OCI-M2 (cell line): ENCODE results near the gene TMEM94.
"Not testable (repeated sequence)": the region's sequence is repeated elsewhere in the genome, so short reads cannot be mapped to it uniquely, and the experiment has no call there.

Experiments
- DNase-seq: peaks from one replicate; lab custom pipeline; 2025; ENCODE audit not compliant: unreplicated experiment; lab: John Stamatoyannopoulos, UW

TMEM94 gene

DNA sequence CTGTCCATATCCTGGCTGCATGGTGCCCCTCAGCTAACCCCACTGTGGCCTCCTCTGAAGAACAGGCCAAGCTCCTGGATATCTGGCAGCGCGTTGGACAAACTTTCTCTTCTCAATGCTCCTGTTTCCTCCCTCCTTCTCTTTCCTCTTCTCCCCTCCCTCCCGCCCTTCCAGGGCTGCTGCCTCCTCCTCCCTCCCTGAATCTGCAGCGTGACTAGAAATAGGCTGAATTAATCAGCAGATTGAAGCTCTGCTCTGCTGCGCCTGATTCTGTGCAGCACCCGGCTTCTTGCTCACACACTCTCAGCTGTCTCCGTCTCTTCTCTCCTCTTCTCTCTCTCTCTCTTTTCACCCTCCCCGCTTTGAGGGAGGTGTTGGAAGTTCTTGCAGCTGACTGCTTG lies 19.8 kb downstream of the TMEM94 start:
- DNase-seq: no peak

DNA sequence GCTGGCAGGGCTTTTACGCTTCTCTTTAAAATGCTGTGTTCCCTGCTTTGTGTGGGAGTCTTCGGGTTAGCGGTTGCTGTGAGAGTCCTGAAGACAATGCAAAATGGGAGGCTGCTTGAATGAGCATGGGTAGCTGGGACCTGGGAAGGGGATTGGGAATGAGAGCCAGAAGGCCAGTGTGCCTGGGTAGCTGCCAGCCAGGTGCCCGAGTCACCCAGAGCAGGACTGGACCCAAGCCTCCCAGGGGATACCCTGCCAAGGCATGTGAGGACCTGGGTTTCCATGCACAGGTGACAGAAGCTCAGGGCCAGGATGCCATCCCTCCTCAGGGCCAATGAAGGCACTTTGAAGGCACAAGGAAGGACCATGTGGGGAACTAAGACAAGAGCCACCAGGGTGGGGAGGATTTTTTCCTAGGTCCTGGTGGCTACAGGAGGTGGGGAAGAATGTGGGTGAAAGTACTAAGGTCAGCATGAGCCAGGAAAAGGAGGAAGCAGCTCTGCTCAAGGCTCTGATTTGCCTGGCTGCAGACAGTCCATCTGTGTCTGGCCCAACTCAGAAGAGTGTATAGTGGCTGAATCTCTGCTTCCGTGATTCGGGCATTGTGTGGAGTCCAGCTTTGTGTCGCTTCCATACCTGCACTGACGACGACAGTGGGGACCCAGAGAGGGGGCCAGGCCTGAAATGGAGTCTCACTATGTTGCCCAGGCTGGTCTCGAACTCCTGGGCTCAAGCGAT lies 20.5 kb downstream of the TMEM94 start:
- no peak for DNase-seq

DNA sequence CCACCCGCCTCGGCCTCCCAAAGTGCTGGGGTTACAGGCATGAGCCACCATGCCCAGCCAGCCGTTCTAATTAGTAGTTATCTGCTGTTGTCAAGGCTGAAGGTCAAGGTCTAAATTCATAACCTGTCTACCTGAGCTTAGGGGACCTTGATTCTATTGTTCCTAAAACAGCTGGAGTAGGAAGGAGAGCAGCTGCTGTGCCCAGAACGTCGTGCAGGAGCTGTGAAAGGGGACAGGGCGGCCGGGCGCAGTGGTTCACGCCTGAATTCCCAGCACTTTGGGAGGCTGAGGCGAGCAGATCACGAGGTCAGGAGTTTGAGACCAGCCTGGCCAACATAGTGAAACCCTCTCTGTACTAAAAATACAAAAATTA lies 21.0 kb downstream of the TMEM94 start:
- not testable (repeated sequence) for DNase-seq

DNA sequence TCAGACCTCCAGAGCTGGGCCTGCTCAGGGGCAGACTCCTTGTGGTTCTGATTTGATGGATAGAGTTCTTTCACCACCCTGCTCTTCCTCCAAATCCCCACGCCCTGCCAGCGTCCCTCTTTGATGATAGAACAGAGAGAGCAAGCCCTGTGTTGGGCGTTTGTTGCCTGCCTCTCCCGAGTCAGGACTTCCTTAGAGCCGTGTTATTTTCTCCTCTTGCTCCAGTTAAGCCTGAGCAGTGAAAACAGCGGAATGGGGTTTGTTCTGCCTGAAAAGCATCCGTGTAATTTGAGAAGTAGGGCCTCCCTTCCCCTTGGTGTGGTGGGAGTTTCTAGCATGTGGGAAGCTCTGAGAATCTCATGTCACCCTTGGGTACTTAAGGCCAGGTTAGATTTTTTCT lies 22.1 kb downstream of the TMEM94 start:
- no peak for DNase-seq

DNA sequence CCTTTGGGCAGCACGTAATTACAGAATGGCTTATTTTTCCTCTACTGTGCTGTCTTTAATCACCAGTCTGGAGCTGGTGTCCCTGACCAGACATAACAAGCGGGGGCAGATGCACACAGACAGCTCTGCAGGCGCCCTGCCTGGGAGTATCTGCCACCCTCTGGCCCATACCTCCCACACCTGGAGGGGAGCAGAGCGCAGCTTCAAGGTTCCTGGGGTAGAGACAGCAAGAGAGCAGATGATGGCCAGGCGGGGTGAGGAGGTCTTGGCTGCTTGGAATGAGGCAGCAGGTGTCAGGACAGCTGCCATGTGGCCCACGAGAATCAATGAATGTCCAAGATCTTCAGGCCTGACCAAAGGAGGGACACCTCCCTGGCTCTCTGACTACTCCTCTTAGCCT lies 23.8 kb downstream of the TMEM94 start:
- no peak for DNase-seq

DNA sequence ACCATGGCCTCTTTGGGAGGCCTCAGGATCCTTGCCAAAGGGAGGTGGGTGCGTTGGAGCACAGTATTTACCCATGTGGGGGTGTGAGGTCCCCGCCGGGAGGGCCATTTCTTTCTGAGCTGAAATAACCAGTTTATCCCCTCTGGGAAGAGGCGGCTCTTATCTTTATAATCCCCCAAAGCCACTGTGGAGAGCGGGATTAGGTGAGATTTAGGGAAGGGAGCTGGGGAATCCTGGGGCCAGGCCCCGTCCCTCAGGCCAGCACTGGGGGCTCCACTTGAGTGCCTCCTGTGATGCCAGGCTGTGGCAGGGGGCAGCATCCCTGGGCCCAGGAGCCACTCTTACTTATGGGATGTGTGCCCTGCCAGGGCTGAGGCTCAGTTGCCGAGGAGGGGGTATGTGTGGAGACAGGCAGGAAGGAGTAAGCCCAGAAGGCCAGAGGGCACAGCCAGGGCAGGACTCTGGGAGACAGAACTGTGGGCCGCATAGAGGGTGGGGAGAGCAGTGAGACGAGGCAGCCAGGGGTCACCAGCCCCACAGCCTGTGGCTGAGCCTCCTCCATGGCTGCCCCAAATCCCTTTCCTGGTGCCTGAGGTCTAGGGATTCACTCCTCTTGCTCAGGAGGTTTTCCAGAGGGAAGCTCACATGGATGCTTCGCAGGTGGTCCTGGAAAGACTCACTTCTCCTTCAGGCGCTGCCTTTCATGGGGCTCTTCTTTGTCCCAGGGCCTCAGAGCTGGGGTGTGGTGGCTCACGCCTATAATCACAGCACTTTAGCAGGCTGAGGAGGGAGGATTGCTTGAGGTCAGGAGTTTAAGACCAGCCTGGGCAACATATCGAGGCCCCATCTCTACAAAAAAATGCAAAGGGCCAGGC lies 25.0 kb downstream of the TMEM94 start:
- no peak for DNase-seq

DNA sequence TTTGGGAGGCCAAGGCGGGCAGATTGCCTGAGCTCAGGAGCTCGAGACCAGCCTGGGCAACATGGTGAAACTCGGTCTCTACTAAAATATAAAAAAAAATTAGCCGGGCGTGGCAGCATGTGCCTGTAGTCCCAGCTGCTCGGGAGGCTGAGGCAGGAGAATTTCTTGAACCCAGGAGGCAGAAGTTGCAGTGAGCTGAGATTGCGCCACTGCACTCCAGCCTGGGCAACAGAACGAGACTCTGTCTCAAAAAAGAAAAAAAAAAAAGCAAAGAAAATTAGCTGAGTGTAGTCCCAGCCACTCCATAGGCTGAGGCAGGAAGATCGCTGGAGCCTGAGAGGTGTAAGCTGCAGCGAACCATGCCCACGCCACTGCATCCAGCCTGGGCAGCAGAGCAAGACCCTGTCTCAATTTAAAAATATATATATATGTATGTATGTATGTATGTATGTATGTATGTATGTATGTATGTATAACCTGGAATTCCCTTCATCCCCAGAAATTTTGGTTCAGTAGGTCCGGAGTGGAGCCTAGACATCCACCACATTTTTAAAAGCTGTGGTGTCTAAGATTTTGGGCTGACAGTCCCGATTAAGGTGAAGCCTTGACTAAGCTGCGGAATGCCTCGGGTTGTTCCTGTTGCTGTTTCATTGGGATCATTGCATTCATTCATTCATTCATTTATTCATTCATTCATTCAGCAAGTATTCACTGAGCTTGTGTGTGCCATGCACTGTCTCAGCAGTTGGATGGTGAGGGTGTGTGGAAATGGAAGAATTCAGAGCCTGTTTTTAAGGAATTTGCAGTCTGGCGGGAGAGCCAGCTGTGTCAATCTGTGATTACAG lies 25.9 kb downstream of the TMEM94 start:
- no peak for DNase-seq

DNA sequence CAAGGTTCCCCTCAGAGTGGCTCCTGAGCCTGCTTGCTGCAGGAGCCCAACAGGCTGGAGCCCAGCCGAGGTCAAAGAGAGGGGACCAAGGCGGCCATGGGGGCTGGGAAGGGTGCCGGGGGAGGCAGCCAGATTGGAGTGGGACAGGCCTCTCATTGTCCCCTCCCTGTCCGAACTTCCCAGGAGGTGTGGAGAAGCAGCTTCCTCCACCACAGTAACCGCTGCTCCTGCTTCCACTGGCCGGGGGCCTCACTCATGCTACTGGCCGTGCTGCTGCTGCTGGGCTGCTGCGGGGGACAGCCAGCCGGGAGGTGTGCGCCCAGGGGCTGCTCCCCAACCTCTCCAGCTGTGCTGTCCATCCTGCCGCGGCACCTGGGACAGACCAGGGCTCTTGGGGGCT lies 29.3 kb downstream of the TMEM94 start:
- no peak for DNase-seq

DNA sequence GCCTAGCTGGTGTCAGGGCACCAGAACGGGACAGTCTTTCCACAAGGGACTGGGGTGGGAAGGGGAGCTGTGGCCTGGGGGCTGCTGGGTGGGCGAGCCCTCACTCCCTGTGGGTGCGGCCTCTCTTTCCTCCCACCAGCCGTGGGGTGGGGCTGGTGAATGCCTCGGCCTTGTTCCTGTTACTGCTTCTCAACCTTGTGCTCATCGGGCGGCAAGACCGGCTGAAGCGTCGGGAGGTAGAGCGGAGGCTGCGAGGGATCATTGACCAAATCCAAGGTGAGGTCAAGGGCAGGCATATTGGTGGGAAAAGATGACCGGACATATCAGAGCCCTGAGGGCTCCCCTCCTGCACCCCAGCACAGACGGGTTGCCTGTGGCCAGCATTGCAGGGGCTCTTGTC lies 29.7 kb downstream of the TMEM94 start:
- DNase-seq: no peak

DNA sequence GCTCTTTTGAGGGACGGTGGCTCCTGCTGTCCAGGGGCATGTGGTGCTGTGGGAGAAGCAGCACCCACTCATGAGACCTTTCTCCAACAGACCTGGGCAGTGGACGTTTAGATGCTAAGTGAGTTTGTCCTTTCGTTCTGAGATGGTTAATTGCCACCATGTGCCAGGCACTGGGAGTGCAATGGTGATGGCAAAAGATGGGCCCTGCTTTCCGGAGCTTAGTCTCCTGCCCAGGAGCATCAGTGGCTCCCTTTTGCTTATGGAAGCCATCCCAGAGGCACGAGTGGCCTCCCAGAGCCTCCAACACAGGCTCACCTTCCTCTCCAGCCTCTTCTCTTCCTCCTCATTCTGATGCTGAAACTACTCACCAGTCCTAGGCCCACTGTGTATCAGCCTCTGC lies 30.5 kb downstream of the TMEM94 start:
- no peak for DNase-seq

DNA sequence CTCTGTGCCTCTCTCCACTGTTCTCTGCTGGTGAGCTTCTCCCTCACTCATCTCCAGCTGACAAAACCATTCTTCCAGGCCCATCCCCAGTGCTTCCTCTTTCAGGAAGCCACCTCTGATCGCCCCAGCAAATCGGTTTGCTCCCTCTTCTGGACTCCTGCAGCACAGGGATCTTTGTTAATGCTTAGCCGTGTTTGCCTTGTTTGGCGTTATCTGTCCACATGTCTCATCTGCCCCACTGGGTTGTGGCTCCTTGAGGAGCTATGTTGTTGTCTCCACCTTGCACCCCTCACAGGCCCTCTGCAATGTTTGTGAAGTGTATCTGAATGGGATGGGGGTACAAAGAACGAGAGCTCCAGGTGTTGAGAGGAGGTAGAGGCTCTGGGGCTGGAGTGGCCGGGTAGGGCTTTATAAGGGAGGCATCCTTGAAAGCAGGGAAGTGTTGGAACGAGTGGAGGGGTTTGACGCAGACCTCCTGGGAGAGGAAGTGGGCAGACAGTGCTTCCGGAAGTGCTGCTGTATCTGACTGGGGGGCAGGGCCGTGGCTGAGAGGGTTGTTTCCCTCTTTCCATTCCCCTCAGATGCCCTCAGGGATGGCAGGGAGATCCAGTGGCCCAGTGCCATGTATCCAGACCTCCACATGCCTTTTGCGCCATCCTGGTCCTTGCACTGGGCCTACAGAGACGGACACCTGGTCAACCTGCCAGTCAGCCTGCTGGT lies 31.1 kb downstream of the TMEM94 start:
- no peak for DNase-seq

DNA sequence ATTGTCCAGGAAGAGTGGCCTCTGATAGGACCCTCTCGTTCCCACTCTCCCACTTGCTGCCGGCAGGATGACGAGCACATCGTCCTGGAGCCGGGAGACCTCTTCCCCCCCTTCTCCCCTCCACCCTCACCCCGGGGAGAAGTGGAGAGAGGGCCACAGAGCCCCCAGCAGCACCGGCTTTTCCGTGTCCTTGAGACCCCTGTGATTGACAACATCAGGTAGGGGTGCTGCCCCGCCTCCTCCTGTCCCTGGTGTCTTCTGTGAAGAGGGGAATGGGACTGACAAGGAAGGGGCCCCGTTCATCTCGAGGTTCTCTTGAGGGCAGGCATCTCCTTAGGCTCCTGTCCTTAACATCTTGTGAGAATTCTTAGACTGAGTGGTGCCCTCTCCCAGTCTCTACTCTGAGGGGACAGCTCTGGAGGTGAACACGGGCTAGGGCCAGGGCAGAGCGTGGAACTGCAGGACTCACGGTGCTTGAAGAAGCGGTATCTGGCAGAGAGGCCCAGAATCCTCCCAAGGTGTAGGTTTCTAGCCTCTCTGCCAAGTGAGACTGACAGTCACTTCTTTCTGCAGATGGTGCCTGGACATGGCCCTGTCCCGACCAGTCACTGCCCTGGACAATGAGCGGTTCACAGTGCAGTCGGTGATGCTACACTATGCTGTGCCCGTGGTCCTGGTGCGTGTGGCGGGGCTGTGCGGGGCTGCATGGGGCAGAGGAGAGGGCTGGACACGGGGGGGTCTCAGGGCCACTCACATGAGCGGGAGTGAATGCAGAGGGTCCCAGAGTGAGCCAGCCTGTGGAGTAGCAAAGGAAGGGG lies 32.5 kb downstream of the TMEM94 start:
- DNase-seq: no peak

DNA sequence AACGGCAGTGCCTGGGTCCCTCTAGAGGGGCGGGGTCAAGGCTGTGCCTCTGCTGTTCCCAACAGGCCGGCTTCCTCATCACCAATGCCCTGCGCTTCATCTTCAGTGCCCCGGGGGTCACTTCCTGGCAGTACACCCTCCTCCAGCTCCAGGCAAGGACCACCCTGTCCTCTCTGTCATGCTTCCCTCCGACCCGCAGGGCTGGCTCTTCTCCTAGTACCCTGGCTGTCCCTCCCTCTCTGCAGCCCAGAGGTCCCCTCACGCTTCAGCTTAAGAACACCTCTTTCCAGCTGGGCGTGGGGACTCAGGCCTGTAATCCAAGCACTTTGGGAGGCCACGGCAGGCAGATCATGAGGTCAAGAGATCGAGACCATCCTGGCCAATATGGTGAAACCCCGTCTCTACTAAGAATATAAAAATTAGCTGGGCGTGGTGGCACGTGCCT lies 33.1 kb downstream of the TMEM94 start:
- no peak for DNase-seq

DNA sequence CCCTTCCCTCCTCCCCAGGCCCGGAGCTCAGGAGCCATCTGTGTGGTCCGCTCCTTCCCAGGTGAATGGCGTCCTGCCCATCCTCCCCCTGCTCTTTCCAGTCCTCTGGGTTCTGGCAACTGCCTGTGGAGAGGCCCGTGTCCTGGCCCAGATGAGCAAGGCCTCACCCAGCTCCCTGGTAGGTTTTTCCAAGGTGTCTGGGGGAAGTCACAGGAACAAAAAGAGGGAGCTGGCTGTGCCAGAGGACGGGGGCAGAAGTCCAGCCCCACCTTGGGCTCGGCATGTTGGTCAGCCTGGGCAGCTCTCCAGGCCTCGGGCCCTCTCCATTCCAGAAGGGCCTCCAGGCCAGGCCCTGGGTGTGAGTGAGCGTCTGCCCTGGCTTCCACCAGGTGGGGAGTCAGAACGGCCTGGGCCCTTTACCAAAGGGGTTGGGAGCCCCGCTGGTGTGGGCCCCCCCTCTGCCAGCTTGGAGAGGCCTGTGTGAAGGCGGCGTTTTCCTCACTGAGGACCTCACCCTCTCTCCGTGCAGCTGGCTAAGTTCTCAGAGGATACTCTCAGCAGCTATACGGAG lies 33.8 kb downstream of the TMEM94 start:
- DNase-seq: no peak

DNA sequence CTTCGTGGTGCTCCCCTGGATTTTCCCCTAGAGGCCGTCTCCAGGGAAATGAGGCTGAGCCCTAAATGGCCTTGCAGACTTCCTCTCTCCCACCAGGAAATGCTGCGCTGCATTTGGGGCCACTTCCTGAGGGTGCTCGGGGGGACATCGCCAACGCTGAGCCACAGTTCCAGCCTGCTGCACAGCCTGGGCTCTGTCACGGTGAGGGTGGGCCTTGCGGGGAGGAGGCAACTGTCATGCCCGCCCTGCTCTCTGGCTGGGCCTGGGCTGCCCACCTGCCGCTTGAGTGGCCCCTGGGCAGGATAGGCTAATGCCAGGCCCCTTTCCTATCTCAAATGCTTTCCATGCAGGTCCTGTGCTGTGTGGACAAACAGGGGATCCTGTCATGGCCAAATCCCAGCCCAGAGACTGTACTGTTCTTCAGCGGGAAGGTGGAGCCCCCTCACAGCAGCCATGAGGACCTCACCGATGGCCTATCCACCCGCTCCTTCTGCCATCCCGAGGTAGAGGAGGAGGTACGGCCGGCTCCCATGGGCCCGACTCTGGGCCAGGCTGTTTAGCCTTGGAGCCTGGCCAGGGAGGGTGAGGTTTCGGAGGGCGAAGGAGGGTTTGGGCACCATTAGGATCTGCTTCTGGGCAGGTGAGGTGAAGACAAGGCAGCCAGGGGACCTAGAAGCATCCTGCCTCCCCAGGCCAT lies 34.7 kb downstream of the TMEM94 start:
- no peak for DNase-seq

DNA sequence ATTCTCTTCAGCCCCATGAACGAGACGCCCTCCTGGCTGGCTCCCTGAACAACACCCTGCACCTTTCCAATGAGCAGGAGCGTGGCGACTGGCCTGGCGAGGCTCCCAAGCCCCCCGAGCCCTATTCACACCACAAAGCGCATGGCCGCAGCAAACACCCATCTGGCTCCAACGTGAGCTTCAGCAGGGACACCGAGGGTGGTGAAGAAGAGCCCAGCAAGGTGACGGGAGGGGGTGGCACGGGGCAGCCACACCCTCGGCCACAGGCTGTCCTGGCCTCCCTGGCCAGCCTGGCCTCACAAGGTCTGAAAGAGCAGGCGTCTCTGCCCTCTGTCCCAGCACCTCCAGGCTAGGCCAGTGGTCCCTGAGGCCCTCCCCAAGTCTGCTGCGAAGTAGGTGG lies 35.2 kb downstream of the TMEM94 start:
- no peak for DNase-seq

DNA sequence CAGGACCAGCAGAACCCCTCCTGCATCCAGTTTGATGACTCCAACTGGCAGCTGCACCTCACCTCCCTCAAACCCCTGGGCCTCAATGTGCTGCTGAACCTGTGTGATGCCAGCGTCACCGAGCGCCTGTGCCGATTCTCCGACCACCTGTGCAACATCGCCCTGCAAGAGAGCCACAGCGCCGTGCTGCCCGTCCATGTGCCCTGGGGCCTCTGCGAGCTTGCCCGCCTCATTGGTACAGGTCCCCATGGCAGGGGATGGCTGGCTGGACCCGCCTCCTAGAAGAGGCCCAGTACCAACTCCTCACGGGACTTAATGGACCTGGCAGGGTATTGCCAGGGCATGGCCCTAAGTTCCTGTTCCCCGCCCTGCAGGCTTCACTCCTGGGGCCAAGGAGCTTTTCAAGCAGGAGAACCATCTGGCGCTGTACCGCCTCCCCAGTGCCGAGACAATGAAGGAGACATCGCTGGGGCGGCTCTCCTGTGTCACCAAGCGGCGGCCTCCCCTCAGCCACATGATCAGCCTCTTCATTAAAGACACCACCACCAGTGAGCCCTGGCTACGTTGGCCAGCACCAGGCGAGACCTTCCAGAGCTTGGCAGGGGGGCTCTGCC lies 36.2 kb downstream of the TMEM94 start:
- DNase-seq: no peak

DNA sequence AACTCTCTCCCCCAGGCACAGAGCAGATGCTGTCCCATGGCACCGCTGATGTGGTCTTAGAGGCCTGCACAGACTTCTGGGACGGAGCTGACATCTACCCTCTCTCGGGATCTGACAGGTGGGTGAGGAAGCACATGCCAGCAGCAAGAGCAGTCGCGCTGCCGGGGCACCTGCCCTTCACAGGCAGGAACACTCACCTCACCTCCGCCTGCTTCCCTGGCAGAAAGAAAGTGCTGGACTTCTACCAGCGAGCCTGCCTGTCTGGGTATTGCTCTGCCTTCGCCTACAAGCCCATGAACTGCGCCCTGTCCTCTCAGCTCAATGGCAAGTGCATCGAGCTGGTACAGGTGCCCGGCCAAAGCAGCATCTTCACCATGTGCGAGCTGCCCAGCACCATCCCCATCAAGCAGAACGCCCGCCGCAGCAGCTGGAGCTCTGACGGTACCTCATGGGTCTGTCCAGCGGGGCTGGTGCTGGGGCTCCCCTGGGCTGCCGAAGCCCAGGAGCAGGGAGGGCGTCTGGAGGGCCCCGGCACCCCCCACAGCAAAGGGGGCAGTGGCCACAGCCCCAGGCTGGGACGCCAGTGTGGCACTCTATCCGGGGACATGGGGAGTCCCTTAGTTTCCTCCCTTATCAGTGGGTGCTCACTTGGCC lies 37.2 kb downstream of the TMEM94 start:
- DNase-seq: no peak
